ENCODE results near the gene PANK3.
"Not testable (repeated sequence)": the region's sequence is repeated elsewhere in the genome, so short reads cannot be mapped to it uniquely, and the experiment has no call there.

The PANK3 gene

DNA sequence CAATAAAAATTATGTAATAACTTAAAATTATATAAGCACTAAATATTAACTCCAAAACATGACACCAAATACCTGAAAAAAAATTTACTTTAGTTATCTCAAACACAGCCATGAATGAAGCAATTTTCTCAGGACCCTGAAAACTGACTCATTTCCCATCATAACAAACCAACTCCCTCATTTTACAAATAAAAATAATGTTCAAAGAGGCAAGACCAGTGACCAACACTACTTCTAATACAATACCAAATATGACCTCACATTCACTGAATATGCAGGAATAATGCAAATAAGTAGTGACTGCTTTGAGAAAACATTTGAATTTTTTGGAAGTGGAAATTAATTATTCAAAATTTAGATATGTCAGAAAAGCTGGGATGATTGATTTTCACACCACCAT lies 28.5 kb downstream of the PANK3 start:
- no peak for TF ChIP-seq FOXK2 (IDR thresholded peaks at IDR 0.05)
- no peak for TF ChIP-seq ARNT (IDR thresholded peaks at IDR 0.05)
- TF ChIP-seq FOXA1 (IDR thresholded peaks at IDR 0.05) = no peak
- no peak for TF ChIP-seq HDGF (IDR thresholded peaks at IDR 0.05; ENCODE audit: borderline replicate concordance)
- TF ChIP-seq FOXM1 (IDR thresholded peaks at IDR 0.05; ENCODE audit: borderline replicate concordance) = no peak
- no peak for TF ChIP-seq L3MBTL2 (conservative IDR thresholded peaks at IDR 0.05)
- no peak for TF ChIP-seq LEF1 (IDR thresholded peaks at IDR 0.05; ENCODE audit: borderline replicate concordance)
- TF ChIP-seq, protein P1, sequence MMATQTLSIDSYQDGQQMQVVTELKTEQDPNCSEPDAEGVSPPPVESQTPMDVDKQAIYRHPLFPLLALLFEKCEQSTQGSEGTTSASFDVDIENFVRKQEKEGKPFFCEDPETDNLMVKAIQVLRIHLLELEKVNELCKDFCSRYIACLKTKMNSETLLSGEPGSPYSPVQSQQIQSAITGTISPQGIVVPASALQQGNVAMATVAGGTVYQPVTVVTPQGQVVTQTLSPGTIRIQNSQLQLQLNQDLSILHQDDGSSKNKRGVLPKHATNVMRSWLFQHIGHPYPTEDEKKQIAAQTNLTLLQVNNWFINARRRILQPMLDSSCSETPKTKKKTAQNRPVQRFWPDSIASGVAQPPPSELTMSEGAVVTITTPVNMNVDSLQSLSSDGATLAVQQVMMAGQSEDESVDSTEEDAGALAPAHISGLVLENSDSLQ (IDR thresholded peaks at IDR 0.05) = no peak
- TF ChIP-seq NFRKB (IDR thresholded peaks at IDR 0.05) = no peak
- no peak for TF ChIP-seq SUZ12 (IDR thresholded peaks at IDR 0.05)
- no peak for TF ChIP-seq BHLHE40 (IDR thresholded peaks at IDR 0.05; ENCODE audit: borderline replicate concordance)
- TF ChIP-seq ELF4 (IDR thresholded peaks at IDR 0.05) = no peak
- no peak for TF ChIP-seq SP1 (IDR thresholded peaks at IDR 0.05)
- no peak for TF ChIP-seq ZNF384 (IDR thresholded peaks at IDR 0.05)
- no peak for TF ChIP-seq TARDBP (IDR thresholded peaks at IDR 0.05)
- no peak for TF ChIP-seq CTBP1 (IDR thresholded peaks at IDR 0.05; ENCODE audit: borderline replicate concordance)
- POLR2A ChIA-PET = no interaction called here
- CTCF ChIA-PET = no interaction called here
- DNase-seq (ENCODE audit: extremely low spot score) = no peak

DNA sequence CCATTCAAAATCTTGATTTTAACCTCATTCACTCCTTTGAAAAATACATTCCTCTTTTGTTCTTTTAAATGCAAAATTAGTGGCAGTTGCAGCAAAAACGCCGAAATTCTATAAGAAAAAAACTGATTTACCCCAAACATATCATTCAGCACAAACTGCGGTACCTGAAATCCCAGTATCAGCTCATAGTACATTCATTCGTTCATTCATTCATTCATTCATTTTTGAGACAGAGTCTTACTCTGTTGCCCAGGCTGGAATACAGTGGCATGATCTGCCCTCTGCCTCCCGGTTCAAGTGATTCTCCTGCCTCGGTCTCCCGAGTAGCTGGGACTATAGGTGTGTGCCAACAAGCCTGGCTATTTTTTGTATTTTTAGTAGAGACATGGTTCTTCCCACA lies 29.6 kb downstream of the PANK3 start:
- ChIA-PET CTCF (no interaction called here), POLR2A (no interaction called here)
- DNase-seq (ENCODE audit: extremely low spot score) = no peak
- TF ChIP-seq BHLHE40 (IDR thresholded peaks at IDR 0.05; ENCODE audit: borderline replicate concordance) = no peak
- TF ChIP-seq NFRKB (IDR thresholded peaks at IDR 0.05) = no peak
- no peak for TF ChIP-seq FOXK2 (IDR thresholded peaks at IDR 0.05)
- no peak for TF ChIP-seq ZNF384 (IDR thresholded peaks at IDR 0.05)
- no peak for TF ChIP-seq CTBP1 (IDR thresholded peaks at IDR 0.05; ENCODE audit: borderline replicate concordance)
- TF ChIP-seq, protein P1 (IDR thresholded peaks at IDR 0.05) = no peak
- no peak for TF ChIP-seq FOXA1 (IDR thresholded peaks at IDR 0.05)
- no peak for TF ChIP-seq FOXM1 (IDR thresholded peaks at IDR 0.05; ENCODE audit: borderline replicate concordance)
- TF ChIP-seq SP1 (IDR thresholded peaks at IDR 0.05) = no peak
- TF ChIP-seq ELF4 (IDR thresholded peaks at IDR 0.05) = no peak
- TF ChIP-seq HDGF (IDR thresholded peaks at IDR 0.05; ENCODE audit: borderline replicate concordance) = no peak

DNA sequence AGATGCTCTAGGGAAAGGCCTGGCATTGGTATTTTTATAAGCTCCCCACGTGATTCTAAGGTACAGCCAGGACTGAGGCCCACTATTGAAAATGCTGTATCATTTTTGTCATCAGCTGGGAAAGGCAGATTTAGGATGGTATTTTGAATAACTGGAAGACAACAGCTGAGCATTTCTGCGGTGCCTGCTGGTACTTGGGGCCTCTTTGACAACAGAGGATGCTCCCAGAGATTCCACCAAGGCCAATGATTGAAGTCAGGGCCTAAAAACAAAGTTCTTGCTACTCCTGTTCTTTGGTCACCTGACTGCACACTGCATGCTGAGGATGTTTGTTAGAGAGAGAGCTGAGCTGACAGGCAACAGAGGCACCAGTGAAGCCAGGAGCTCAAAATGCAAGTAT lies 42.0 kb downstream of the PANK3 start:
- TF ChIP-seq LEF1 (IDR thresholded peaks at IDR 0.05; ENCODE audit: borderline replicate concordance) (no peak), NFRKB (IDR thresholded peaks at IDR 0.05) (no peak), FOXK2 (IDR thresholded peaks at IDR 0.05) (no peak)
- DNase-seq (ENCODE audit: extremely low spot score) = no peak
- CTCF ChIA-PET = no interaction called here
- POLR2A ChIA-PET = interaction anchor here (1.2 kb wide), 1 partner anchor 43 kb away, joined by 3 read pairs; the partner anchor contains the start of gene PANK3

DNA sequence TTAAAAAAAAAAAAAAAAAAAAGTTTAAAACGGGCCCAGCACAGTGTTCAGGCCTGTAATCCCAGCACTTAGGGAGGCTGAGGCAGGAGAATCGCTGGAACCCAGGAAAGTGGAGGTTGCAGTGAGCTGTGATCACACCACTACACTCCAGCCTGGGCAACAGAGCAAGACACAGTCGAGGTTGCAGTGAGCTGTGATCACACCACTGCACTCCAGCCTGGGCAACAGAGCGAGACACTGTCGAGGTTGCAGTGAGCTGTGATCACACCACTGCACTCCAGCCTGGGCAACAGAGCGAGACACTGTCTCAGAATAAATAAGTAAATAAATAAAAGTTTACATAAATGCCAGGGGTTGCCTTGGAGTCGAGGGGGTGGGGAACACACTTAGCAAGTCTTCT lies 44.8 kb downstream of the PANK3 start:
- POLR2A ChIA-PET; CTCF ChIA-PET; DNase-seq (ENCODE audit: extremely low spot score): not testable (repeated sequence)

DNA sequence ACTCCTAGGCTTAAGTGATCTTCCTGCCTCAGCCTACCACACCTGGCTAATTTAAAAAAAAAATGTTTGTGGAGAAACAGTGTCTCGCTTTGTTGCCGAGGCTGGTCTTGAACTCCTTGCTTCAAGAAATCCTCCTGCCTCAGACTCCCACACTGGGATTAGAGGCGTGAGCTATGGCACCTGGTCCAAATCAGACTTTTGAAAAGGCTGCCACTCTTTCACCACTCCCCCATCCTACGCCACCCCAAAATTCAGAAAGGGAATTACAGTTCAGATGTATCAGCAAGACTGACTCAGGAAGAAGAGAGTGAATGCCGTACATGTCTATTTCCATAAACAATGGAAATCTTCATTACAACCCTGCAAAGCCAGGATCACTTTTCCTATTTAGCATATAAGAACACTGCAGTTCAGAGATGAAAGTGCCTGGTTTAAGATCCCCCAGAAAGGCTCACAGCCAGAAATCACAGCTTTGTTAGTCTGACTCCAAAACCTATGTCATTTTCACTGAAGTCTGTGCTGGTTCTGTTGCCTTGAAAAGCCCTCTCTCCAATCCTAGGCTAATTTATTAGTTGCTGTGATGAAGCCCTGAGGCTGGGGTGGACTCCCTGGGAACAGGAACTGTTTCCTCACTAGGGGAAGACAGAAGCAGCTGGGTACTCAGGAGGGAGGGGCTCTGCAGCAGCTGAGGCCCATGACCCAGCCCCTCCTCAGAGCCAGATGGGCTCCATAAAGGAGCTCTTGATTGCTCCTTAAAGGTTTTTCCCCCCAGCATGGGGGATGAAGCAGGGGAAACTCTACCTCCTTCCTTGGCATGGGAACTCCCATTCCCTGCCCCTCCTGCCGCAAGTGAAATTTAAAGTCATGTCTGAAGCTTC lies 46.9 kb downstream of the PANK3 start:
- POLR2A ChIA-PET = no interaction called here
- TF ChIP-seq NFRKB (IDR thresholded peaks at IDR 0.05) (no peak), ELF4 (IDR thresholded peaks at IDR 0.05) (no peak), FOXK2 (IDR thresholded peaks at IDR 0.05) (no peak), ARNT (IDR thresholded peaks at IDR 0.05) (no peak), ZNF384 (IDR thresholded peaks at IDR 0.05) (no peak), L3MBTL2 (conservative IDR thresholded peaks at IDR 0.05) (no peak), HDGF (IDR thresholded peaks at IDR 0.05; ENCODE audit: borderline replicate concordance) (no peak), LEF1 (IDR thresholded peaks at IDR 0.05; ENCODE audit: borderline replicate concordance) (no peak), CTBP1 (IDR thresholded peaks at IDR 0.05; ENCODE audit: borderline replicate concordance) (no peak), SP1 (IDR thresholded peaks at IDR 0.05) (no peak), FOXM1 (IDR thresholded peaks at IDR 0.05; ENCODE audit: borderline replicate concordance) (no peak), SUZ12 (IDR thresholded peaks at IDR 0.05) (no peak), TARDBP (IDR thresholded peaks at IDR 0.05) (no peak)
- TF ChIP-seq, protein P1 (IDR thresholded peaks at IDR 0.05) = no peak
- DNase-seq (ENCODE audit: extremely low spot score) = no peak
- CTCF ChIA-PET = interaction anchor here (1.2 kb wide), 1 partner anchor 311 kb away, joined by 3 read pairs; no protein-coding TSS in a partner anchor

DNA sequence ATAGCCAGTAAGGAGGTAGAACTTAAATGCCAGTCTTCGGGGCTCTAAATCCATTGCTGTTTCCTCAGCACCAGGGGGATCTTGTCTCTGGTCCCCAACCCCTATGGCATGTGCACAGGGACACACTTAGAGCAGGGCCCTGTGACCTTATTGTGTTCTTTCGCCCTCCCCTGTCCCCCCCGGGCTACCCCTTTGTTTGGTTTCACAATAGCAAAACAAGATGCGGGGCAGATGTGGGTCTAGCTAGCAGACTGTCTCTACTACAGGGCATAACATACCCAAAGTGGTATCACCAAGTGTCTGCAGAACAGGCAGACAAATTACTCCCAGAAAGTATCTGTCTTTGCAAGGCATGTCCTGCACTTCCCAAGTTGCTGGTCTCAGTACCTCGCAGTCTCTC lies 48.0 kb downstream of the PANK3 start:
- POLR2A ChIA-PET = no interaction called here
- CTCF ChIA-PET = no interaction called here
- no peak for DNase-seq (ENCODE audit: extremely low spot score)
- TF ChIP-seq ARNT (IDR thresholded peaks at IDR 0.05) (no peak), NFRKB (IDR thresholded peaks at IDR 0.05) (no peak), SP1 (IDR thresholded peaks at IDR 0.05) (no peak), ELF4 (IDR thresholded peaks at IDR 0.05) (no peak), FOXA1 (IDR thresholded peaks at IDR 0.05) (no peak)
- TF ChIP-seq, protein P1 (IDR thresholded peaks at IDR 0.05) = no peak

Measured in HEK293T (cell line).